SIG-M5 (cell line): ENCODE measurements around the gene DDI2.

Source experiments
- DNase-seq: peaks from one replicate; lab custom pipeline; 2025; lab: John Stamatoyannopoulos, UW

The DDI2 gene

GRCh38 chr1:15605398-15606383 lies 11.6 kb upstream of the DDI2 start:
- DNase-seq = no peak

GRCh38 chr1:15609631-15610030 lies 7.6 kb upstream of the DDI2 start:
- no peak for DNase-seq

GRCh38 chr1:15610167-15610566 lies 7.1 kb upstream of the DDI2 start:
- no peak for DNase-seq

- DNase-seq = no peak
Observed at GRCh38 chr1:15616373-15617172, 685 bp upstream of the DDI2 start.

- no peak for DNase-seq
Observed at GRCh38 chr1:15618077-15618654, 908 bp downstream of the DDI2 start.

GRCh38 chr1:15618655-15619525 lies 1.6 kb downstream of the DDI2 start:
- no peak for DNase-seq

GRCh38 chr1:15620155-15620545 lies 2.9 kb downstream of the DDI2 start:
- no peak for DNase-seq

- no peak for DNase-seq
Observed at GRCh38 chr1:15620902-15621682, 3.8 kb downstream of the DDI2 start.

- DNase-seq = no peak
Observed at GRCh38 chr1:15621975-15622374, 4.7 kb downstream of the DDI2 start.

GRCh38 chr1:15622712-15623373 lies 5.6 kb downstream of the DDI2 start:
- no peak for DNase-seq

- DNase-seq = no peak
Observed at GRCh38 chr1:15623435-15623834, 6.2 kb downstream of the DDI2 start.

GRCh38 chr1:15624133-15624714 lies 7.0 kb downstream of the DDI2 start:
- DNase-seq = no peak

GRCh38 chr1:15625056-15625917 lies 8.0 kb downstream of the DDI2 start:
- no peak for DNase-seq

- no peak for DNase-seq
Observed at GRCh38 chr1:15626269-15626950, 9.2 kb downstream of the DDI2 start.

- DNase-seq = no peak
Observed at GRCh38 chr1:15627343-15627988, 10.2 kb downstream of the DDI2 start.

GRCh38 chr1:15628003-15628402 lies 10.7 kb downstream of the DDI2 start:
- no peak for DNase-seq

- DNase-seq = no peak
Observed at GRCh38 chr1:15633756-15634420, 16.6 kb downstream of the DDI2 start.
